ENCODE data around the gene CLDN3. TPM values are rescaled to one million over a fixed set of nuclear protein-coding genes. Genes with fewer than 3 reads are reported as not detected.

CLDN3 gene
- total and polyA plus RNA-seq, 9 of the 15 experiments (the other 6 are each of a cell fraction or from before 2014, with no cell fraction given), result 0.29 TPM; not detected in 8

DNA sequence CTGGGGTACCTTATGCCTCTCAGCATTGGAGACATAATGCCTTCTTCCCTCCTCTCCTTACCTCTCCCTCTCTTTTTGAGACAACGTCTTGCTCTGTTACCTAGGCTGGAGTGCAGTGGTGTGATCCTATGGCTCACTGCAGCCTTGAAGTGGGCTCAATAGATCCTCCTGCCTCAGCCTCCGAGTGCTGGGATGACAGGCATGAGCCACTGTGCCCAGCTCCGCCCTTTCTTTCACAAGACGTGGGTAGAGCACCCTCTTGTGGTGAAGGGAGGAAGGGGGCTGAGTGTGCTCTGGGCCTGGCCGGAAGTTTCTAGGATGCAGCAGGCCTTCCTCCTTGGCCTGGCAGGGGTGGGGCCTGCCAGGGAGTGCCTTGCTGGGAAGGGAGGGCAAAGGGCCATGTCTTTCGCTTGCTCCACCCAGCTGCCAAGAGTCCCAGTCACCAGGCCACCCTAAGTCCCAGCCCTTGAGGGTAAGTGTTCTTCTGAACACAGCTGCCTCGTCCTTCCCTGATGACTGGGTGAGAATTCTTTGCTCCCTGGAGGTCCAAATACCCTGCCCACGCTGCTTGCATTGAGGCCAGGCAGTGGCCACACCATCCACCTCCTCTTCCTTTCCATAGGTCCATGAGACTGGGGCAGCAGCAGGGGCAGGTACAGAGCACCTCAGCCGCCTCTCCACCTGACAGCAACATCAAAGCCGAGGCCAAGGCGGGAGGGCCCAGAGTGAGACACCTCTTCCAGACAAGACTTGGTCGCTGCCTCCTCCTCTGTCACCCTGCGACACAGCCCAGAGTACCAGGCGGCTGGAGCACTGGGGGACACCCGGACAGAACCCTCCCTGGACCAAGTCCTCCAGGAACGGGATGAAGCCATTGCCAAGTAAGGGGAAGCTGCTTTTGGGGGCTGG is 35.2 kb downstream of the CLDN3 start (continued):
- TF ChIP-seq, protein P1, sequence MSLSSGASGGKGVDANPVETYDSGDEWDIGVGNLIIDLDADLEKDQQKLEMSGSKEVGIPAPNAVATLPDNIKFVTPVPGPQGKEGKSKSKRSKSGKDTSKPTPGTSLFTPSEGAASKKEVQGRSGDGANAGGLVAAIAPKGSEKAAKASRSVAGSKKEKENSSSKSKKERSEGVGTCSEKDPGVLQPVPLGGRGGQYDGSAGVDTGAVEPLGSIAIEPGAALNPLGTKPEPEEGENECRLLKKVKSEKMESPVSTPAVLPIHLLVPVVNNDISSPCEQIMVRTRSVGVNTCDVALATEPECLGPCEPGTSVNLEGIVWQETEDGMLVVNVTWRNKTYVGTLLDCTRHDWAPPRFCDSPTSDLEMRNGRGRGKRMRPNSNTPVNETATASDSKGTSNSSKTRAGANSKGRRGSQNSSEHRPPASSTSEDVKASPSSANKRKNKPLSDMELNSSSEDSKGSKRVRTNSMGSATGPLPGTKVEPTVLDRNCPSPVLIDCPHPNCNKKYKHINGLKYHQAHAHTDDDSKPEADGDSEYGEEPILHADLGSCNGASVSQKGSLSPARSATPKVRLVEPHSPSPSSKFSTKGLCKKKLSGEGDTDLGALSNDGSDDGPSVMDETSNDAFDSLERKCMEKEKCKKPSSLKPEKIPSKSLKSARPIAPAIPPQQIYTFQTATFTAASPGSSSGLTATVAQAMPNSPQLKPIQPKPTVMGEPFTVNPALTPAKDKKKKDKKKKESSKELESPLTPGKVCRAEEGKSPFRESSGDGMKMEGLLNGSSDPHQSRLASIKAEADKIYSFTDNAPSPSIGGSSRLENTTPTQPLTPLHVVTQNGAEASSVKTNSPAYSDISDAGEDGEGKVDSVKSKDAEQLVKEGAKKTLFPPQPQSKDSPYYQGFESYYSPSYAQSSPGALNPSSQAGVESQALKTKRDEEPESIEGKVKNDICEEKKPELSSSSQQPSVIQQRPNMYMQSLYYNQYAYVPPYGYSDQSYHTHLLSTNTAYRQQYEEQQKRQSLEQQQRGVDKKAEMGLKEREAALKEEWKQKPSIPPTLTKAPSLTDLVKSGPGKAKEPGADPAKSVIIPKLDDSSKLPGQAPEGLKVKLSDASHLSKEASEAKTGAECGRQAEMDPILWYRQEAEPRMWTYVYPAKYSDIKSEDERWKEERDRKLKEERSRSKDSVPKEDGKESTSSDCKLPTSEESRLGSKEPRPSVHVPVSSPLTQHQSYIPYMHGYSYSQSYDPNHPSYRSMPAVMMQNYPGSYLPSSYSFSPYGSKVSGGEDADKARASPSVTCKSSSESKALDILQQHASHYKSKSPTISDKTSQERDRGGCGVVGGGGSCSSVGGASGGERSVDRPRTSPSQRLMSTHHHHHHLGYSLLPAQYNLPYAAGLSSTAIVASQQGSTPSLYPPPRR (CRISPR knock-in tag; IDR thresholded peaks at IDR 0.05; ENCODE audit: borderline replicate concordance), result no peak
- TF ChIP-seq ZNF644 (tag; IDR thresholded peaks at IDR 0.05; ENCODE audit: low read depth), result no peak
- TF ChIP-seq CREBBP (IDR thresholded peaks at IDR 0.05; ENCODE audit: low read depth, low read length), result no peak
- peak; percentile 81; the same call in 1 of the 2 replicates for TF ChIP-seq CBFB (CRISPR knock-in tag; IDR thresholded peaks at IDR 0.05)
- TF ChIP-seq NFE2L1 (tag; IDR thresholded peaks at IDR 0.05; ENCODE audit: borderline replicate concordance, low read depth), result no peak
- TF ChIP-seq RBM22 (IDR thresholded peaks at IDR 0.05; ENCODE audit: low read depth, low read length, poor library complexity, severe bottlenecking), result no peak
- TF ChIP-seq ILF3 (IDR thresholded peaks at IDR 0.05; ENCODE audit: borderline replicate concordance), result no peak
- TF ChIP-seq YY1 (IDR thresholded peaks at IDR 0.05; ENCODE audit: borderline replicate concordance in 1 of 3, control insufficient read depth in 1 of 3, extremely low read depth in 1 of 3, insufficient read depth in 3 of 3, insufficient read length in 1 of 3, insufficient replicate concordance in 2 of 3, low read depth in 1 of 3, low read length in 2 of 3), result no peak
- no peak for TF ChIP-seq NFATC3 (IDR thresholded peaks at IDR 0.05)
- TF ChIP-seq GATA2 (CRISPR knock-in tag; IDR thresholded peaks at IDR 0.05), result no peak
- TF ChIP-seq, protein P2, sequence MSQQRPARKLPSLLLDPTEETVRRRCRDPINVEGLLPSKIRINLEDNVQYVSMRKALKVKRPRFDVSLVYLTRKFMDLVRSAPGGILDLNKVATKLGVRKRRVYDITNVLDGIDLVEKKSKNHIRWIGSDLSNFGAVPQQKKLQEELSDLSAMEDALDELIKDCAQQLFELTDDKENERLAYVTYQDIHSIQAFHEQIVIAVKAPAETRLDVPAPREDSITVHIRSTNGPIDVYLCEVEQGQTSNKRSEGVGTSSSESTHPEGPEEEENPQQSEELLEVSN (IDR thresholded peaks at IDR 0.05; ENCODE audit: borderline replicate concordance in 1 of 2, extremely low read depth in 1 of 2, insufficient read depth in 1 of 2, insufficient read length in 1 of 2, low read depth in 1 of 2, low read length in 1 of 2, poor library complexity in 1 of 2, severe bottlenecking in 1 of 2), result no peak
- TF ChIP-seq, protein P3, sequence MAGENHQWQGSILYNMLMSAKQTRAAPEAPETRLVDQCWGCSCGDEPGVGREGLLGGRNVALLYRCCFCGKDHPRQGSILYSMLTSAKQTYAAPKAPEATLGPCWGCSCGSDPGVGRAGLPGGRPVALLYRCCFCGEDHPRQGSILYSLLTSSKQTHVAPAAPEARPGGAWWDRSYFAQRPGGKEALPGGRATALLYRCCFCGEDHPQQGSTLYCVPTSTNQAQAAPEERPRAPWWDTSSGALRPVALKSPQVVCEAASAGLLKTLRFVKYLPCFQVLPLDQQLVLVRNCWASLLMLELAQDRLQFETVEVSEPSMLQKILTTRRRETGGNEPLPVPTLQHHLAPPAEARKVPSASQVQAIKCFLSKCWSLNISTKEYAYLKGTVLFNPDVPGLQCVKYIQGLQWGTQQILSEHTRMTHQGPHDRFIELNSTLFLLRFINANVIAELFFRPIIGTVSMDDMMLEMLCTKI (IDR thresholded peaks at IDR 0.05; ENCODE audit: partially characterized antibody), result no peak
- TF ChIP-seq HNRNPLL (IDR thresholded peaks at IDR 0.05; ENCODE audit: low read depth, low read length, poor library complexity, severe bottlenecking), result no peak
- no peak for TF ChIP-seq ZNF764 (CRISPR knock-in tag; IDR thresholded peaks at IDR 0.05; ENCODE audit: low read depth)
- TF ChIP-seq NONO (IDR thresholded peaks at IDR 0.05; ENCODE audit: low read depth in 2 of 2, low read length in 1 of 2), result no peak
- TF ChIP-seq PURB (CRISPR knock-in tag; IDR thresholded peaks at IDR 0.05; ENCODE audit: low read depth), result no peak
- TF ChIP-seq TEAD2 (tag; IDR thresholded peaks at IDR 0.05), result no peak
